ENCODE measurements around the gene CHEK1.

CHEK1 gene

GRCh38 chr11:125587480-125587879 lies 37.5 kb upstream of the CHEK1 start:
- no peak for TF ChIP-seq CTCF (IDR thresholded peaks at IDR 0.05; ENCODE audit: low read depth, low read length, missing control alignments)
- no peak overlapping the region for H3K4me3 ChIP-seq (ENCODE audit: low read depth, low read length)
- no peak for DNase-seq (ENCODE audit: low read depth)

- no peak for TF ChIP-seq CTCF (IDR thresholded peaks at IDR 0.05; ENCODE audit: low read depth, low read length, missing control alignments)
- no peak overlapping the region for H3K4me3 ChIP-seq (ENCODE audit: low read depth, low read length)
- DNase-seq (ENCODE audit: low read depth): no peak
Observed at GRCh38 chr11:125588505-125588904, 36.5 kb upstream of the CHEK1 start.

- no peak for DNase-seq (ENCODE audit: low read depth)
- H3K4me3 ChIP-seq (ENCODE audit: low read depth, low read length): peak overlapping the region; percentile 73
- no peak for TF ChIP-seq CTCF (IDR thresholded peaks at IDR 0.05; ENCODE audit: low read depth, low read length, missing control alignments)
Observed at GRCh38 chr11:125591649-125592304, 33.2 kb upstream of the CHEK1 start.

GRCh38 chr11:125592305-125593113 lies 32.5 kb upstream of the CHEK1 start, which contains the start of gene STT3A:
Gene STT3A (plus strand): TSS chr11:125592852. CDS start chr11:125595916, 3,064 bp downstream.
- no peak for TF ChIP-seq CTCF (IDR thresholded peaks at IDR 0.05; ENCODE audit: low read depth, low read length, missing control alignments)
- peak; percentile 99 for DNase-seq (ENCODE audit: low read depth)
- H3K4me3 ChIP-seq (ENCODE audit: low read depth, low read length): peak within 1 kb of the TSS; percentile 78

GRCh38 chr11:125593114-125593820 lies 31.7 kb upstream of the CHEK1 start:
- peak overlapping the region; percentile 78 for H3K4me3 ChIP-seq (ENCODE audit: low read depth, low read length)
- no peak for DNase-seq (ENCODE audit: low read depth)
- no peak for TF ChIP-seq CTCF (IDR thresholded peaks at IDR 0.05; ENCODE audit: low read depth, low read length, missing control alignments)

GRCh38 chr11:125594958-125595357 lies 30.0 kb upstream of the CHEK1 start:
- H3K4me3 ChIP-seq (ENCODE audit: low read depth, low read length): no peak overlapping the region; the same call in 1 of the 2 replicates
- DNase-seq (ENCODE audit: low read depth): no peak
- TF ChIP-seq CTCF (IDR thresholded peaks at IDR 0.05; ENCODE audit: low read depth, low read length, missing control alignments): no peak
